ENCODE results near the gene CTRB2.
"Not testable (repeated sequence)": the region's sequence is repeated elsewhere in the genome, so short reads cannot be mapped to it uniquely, and the experiment has no call there.

Gene CTRB2

GRCh38 chr16:75227361-75228142 lies 20.6 kb upstream of the CTRB2 start:
- CTCF ChIA-PET: interaction anchor here (1.7 to 2.3 kb wide), 3 partner anchors 10 to 174 kb away, joined by 6 to 11 read pairs (median 6); no protein-coding TSS in a partner anchor
- no peak for TF ChIP-seq CTCF (IDR thresholded peaks at IDR 0.05; ENCODE audit: control extremely low read depth, extremely low read depth, low read depth, missing control alignments)
- POLR2A ChIA-PET: no interaction called here
- no peak for DNase-seq (ENCODE audit: extremely low spot score)

- ChIA-PET CTCF (interaction anchor here (2.3 kb wide), 1 partner anchor 11 kb away, joined by 6 read pairs; no protein-coding TSS in a partner anchor), POLR2A (no interaction called here)
Observed at GRCh38 chr16:75226550-75227360, 19.8 kb upstream of the CTRB2 start.

GRCh38 chr16:75225678-75226515 lies 18.9 kb upstream of the CTRB2 start:
- CTCF ChIA-PET: interaction anchor here (1.5 to 2.0 kb wide), 2 partner anchors 8 to 16 kb away, joined by 4 to 6 read pairs; no protein-coding TSS in a partner anchor
- POLR2A ChIA-PET: interaction anchor here (0.6 kb wide), 1 partner anchor 34 kb away, joined by 3 read pairs; no protein-coding TSS in a partner anchor
- no peak for TF ChIP-seq CTCF (IDR thresholded peaks at IDR 0.05; ENCODE audit: control extremely low read depth, extremely low read depth, low read depth, missing control alignments)
- no peak for DNase-seq (ENCODE audit: extremely low spot score)

More at GRCh38 chr16:75226550-75227360, 19.8 kb upstream of the CTRB2 start:
- DNase-seq (ENCODE audit: extremely low spot score): no peak
- no peak for TF ChIP-seq CTCF (IDR thresholded peaks at IDR 0.05; ENCODE audit: control extremely low read depth, extremely low read depth, low read depth, missing control alignments)

- ChIA-PET CTCF (interaction anchor here (1.5 to 2.0 kb wide), 2 partner anchors 9 to 15 kb away, joined by 4 to 6 read pairs; no protein-coding TSS in a partner anchor), POLR2A (no interaction called here)
- TF ChIP-seq CTCF (IDR thresholded peaks at IDR 0.05; ENCODE audit: control extremely low read depth, extremely low read depth, low read depth, missing control alignments): no peak
- no peak for DNase-seq (ENCODE audit: extremely low spot score)
Observed at GRCh38 chr16:75225092-75225491, 18.1 kb upstream of the CTRB2 start.

- ChIA-PET CTCF (interaction anchor here (1.5 to 2.0 kb wide), 2 partner anchors 9 to 14 kb away, joined by 4 to 6 read pairs; no protein-coding TSS in a partner anchor), POLR2A (no interaction called here)
- peak; percentile 30 for DNase-seq (ENCODE audit: extremely low spot score)
- no peak for TF ChIP-seq CTCF (IDR thresholded peaks at IDR 0.05; ENCODE audit: control extremely low read depth, extremely low read depth, low read depth, missing control alignments)
Observed at GRCh38 chr16:75224306-75225082, 17.5 kb upstream of the CTRB2 start.

GRCh38 chr16:75223129-75223528 lies 16.2 kb upstream of the CTRB2 start:
- POLR2A ChIA-PET; DNase-seq (ENCODE audit: extremely low spot score): not testable (repeated sequence)
- CTCF ChIA-PET: interaction anchor here (10.0 kb wide), 1 partner anchor 24 kb away, joined by 86 read pairs; no protein-coding TSS in a partner anchor
